ENCODE measurements around the gene SPR.

The SPR gene

GRCh38 chr2:72936660-72937355, 49.6 kb downstream of the SPR start:
- H3K27ac ChIP-seq = no peak overlapping the region
- no peak for DNase-seq
- intact Hi-C loops (cut with DNase I; ENCODE audit: low total_unique reads) = no loop called here

GRCh38 chr2:72937356-72937669, 50.1 kb downstream of the SPR start:
- TF ChIP-seq CTCF (IDR thresholded peaks at IDR 0.05) = no peak
- intact Hi-C loops (cut with DNase I; ENCODE audit: low total_unique reads) = no loop called here
- Histone ChIP-seq H3K27me3 (peaks cover 0 to 23% of the 10 kb centered on the region in 2 donors), H3K4me1 (peaks cover 0 to 7% (median 0%) of the 10 kb centered on the region in 4 donors), H3K9me3 (no peaks in the 10 kb centered on the region), H3K4me3 (no peak overlapping the region), H3K36me3 (peaks cover 0 to under 1% (median 0%) of the 10 kb centered on the region in 3 donors), H3K27ac (no peak overlapping the region)
- DNase-seq = no peak

More at GRCh38 chr2:72936660-72937355, 49.6 kb downstream of the SPR start:
- H3K4me1 ChIP-seq = peaks cover 0 to 7% (median 0%) of the 10 kb centered on the region in 4 donors
- no peaks in the 10 kb centered on the region for H3K9me3 ChIP-seq
- no peak for TF ChIP-seq CTCF (IDR thresholded peaks at IDR 0.05)
- H3K36me3 ChIP-seq = no peaks in the 10 kb centered on the region
- H3K4me3 ChIP-seq = no peak overlapping the region
- peaks cover 0 to 26% of the 10 kb centered on the region in 2 donors for H3K27me3 ChIP-seq

- TF ChIP-seq CTCF (IDR thresholded peaks at IDR 0.05) = no peak
- peaks cover 0 to 23% of the 10 kb centered on the region in 2 donors for H3K27me3 ChIP-seq
- no peak for DNase-seq
Measured at GRCh38 chr2:72938455-72938854, 51.2 kb downstream of the SPR start.

GRCh38 chr2:72940361-72940760, 53.2 kb downstream of the SPR start:
- DNase-seq = no peak
- H3K4me3 ChIP-seq = no peak overlapping the region
- peaks cover 0 to 7% (median 0%) of the 10 kb centered on the region in 4 donors for H3K4me1 ChIP-seq
- peaks cover 0 to 28% (median 0%) of the 10 kb centered on the region in 3 donors for H3K36me3 ChIP-seq
- TF ChIP-seq CTCF (IDR thresholded peaks at IDR 0.05) = no peak
- H3K27me3 ChIP-seq = peaks cover 0 to 8% of the 10 kb centered on the region in 2 donors
- H3K27ac ChIP-seq = no peak overlapping the region
- intact Hi-C loops (cut with DNase I; ENCODE audit: low total_unique reads) = no loop called here
- no peaks in the 10 kb centered on the region for H3K9me3 ChIP-seq

More at GRCh38 chr2:72938455-72938854, 51.2 kb downstream of the SPR start:
- H3K27ac ChIP-seq = no peak overlapping the region
- peaks cover 0 to 12% (median 0%) of the 10 kb centered on the region in 3 donors for H3K36me3 ChIP-seq
- H3K4me1 ChIP-seq = peaks cover 0 to 7% (median 0%) of the 10 kb centered on the region in 4 donors
- no peaks in the 10 kb centered on the region for H3K9me3 ChIP-seq
- H3K4me3 ChIP-seq = no peak overlapping the region
- intact Hi-C loops (cut with DNase I; ENCODE audit: low total_unique reads) = no loop called here

- intact Hi-C loops (cut with DNase I; ENCODE audit: low total_unique reads) = no loop called here
- Histone ChIP-seq H3K4me1 (peaks cover 0 to 7% (median 0%) of the 10 kb centered on the region in 4 donors), H3K9me3 (no peaks in the 10 kb centered on the region), H3K27me3 (peaks cover 0 to 7% of the 10 kb centered on the region in 2 donors), H3K36me3 (peaks cover 0 to 29% (median 0%) of the 10 kb centered on the region in 3 donors), H3K4me3 (no peak overlapping the region), H3K27ac (no peak overlapping the region)
- TF ChIP-seq CTCF (IDR thresholded peaks at IDR 0.05) = no peak
- no peak for DNase-seq
Measured at GRCh38 chr2:72940786-72941185, 53.6 kb downstream of the SPR start.
